Muscle layer of duodenum (tissue), 2 donors: ENCODE data around the gene CFAP68.

Experiments
- H3K27ac ChIP-seq: one replicate; pipeline ENCODE4 v1.7.0; 2013; ENCODE audit warnings: mild to moderate bottlenecking, low read length
- H3K27me3 ChIP-seq: one replicate; pipeline ENCODE4 v1.7.0; 2013; ENCODE audit warnings: low read depth, mild to moderate bottlenecking, control low read depth, low read length
- H3K36me3 ChIP-seq, 2 donors: one replicate each; pipeline ENCODE4 v1.7.0; 2013; ENCODE audit warnings: low read length in 2 of 2, control low read depth in 1 of 2, mild to moderate bottlenecking in 1 of 2; ENCODE audit not compliant: insufficient read depth in 2 of 2, control insufficient read depth in 1 of 2
- H3K4me1 ChIP-seq, 2 donors: one replicate each; pipeline ENCODE4 v1.7.0; 2013; ENCODE audit warnings: low read length in 2 of 2, mild to moderate bottlenecking in 2 of 2, control low read depth in 1 of 2, moderate library complexity in 1 of 2; ENCODE audit not compliant: insufficient read depth in 2 of 2, control insufficient read depth in 1 of 2
- H3K4me3 ChIP-seq, 2 donors: one replicate each; pipeline ENCODE4 v1.7.0; 2013; ENCODE audit warnings: low read length in 2 of 2, low read depth in 1 of 2, mild to moderate bottlenecking in 1 of 2
- H3K9me3 ChIP-seq, 2 donors: one replicate each; pipeline ENCODE4 v1.7.0; 2013; ENCODE audit warnings: low read length in 2 of 2, control low read depth in 1 of 2, mild to moderate bottlenecking in 1 of 2; ENCODE audit not compliant: control insufficient read depth in 1 of 2
- donor health status: healthy.

Gene CFAP68

DNA sequence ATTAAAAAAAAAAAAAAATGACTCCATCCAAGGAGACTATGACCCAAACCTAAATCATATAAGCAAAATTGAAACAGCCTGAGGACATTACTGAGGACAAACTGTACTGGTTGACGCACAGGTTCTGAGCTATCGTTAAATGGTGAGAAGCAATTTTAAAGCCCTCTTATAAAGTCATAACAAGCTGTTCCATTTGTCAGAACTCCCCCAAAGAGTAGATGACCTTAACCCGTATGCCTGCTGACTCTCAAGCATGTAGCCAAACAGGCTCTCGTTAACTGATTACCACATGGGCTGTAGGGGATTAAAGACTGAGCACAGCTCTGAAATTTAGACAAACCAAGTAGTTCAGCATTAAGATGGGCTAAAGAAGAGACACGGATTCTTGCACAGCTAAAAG, 30.0 kb downstream of the CFAP68 start:
- peaks cover 4 to 39% of the 10 kb centered on the region in 2 donors for H3K36me3 ChIP-seq
- H3K27ac ChIP-seq = peak overlapping the region; percentile 94
- H3K9me3 ChIP-seq = no peaks in the 10 kb centered on the region
- H3K4me3 ChIP-seq = peak overlapping the region; percentile 57 to 60
- H3K27me3 ChIP-seq = no peaks in the 10 kb centered on the region
- H3K4me1 ChIP-seq = peaks cover 0 to 17% of the 10 kb centered on the region in 2 donors

DNA sequence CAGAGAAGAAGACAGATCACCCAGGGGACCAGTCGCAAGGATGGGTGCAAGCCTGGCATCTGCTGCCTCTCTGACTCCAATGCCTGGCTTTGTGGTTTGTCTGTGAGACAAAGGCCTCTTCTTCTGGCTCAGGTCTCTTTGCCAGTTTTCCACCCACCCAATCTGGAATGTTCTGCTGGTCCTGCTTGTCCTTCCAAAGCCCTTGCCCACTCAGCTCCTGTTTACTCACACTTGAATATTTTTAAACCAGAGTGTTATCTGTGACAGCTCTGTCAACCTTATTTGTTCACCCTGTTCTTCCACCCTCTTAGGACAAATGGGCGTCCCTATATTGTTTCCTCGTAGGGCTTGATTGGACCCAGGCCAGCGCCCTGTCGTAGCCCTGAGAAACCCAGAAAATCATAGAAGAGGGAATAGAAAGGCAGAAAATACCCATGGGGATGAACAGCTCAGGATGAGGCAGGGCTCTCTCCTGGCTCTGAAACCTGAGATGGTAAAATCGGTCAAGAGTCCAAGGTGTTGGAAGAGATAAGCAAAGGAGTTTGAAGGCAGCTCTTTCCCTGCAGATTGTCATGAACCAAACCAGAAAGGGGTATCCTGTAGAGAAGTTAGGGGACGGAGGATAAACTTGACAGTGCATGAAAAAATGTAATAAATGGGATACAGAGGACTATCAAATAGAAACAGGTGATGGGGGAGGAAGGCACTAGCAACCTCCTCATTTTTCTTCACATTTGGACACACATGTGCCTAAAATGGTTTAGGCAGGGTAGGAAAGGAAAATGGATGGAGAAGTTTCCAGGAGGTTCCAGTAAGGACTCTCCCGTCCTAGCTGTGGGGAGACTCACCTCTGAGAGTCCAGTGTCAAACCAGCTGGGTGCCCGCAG, 31.6 kb downstream of the CFAP68 start:
- Histone ChIP-seq H3K27me3 (no peaks in the 10 kb centered on the region), H3K4me3 (peak overlapping the region; percentile 57 to 60), H3K9me3 (no peaks in the 10 kb centered on the region), H3K27ac (peak overlapping the region; percentile 94), H3K36me3 (peaks cover 4 to 39% of the 10 kb centered on the region in 2 donors), H3K4me1 (peaks cover 0 to 20% of the 10 kb centered on the region in 2 donors)

DNA sequence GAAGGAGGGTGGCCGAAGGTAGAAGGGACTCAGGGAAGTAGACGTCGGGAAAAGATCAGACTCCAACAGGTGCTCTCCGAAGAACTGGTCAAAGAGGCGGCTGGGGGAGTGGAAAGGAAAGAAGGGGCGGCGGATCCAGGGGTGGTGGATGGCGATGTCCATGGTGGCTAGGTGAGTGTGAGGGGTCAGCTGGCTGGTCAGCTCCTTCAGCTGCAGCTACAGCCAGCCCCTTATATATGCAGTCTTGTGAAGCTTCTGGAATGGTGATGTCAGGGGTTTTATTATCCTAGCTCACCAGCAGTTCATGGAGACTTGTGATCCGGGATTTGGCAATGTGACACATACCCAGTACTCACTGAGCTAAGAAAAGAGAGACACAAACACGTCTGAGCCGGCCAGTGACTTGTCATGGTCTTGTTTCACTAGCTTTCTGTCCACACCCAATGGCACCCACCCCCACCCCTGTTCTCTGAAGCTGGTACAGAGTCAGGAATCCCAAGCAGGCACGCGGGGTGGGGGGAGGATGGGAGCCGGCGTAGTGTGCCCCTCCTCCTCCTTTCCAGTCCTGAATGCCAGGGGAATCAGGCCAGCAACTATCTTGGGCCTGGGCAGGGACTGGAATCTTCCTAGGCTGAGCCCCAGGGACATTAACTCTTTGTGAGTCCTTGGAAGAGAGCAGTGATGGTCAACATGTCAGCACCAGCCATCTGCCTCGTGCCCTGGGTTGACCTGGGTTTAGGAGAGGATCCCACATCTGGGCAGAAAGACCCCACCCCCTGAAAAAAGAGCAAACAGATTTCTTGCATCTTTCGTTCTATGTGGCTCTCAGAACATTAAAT, 32.4 kb downstream of the CFAP68 start, which contains the start of gene CRYAB:
Gene CRYAB (minus strand): TSS at position 208 of the 839 bp plus-strand sequence. CDS start 46 bp downstream, at position 162.
- H3K27ac ChIP-seq = peak within 1 kb of the TSS; percentile 94
- peaks cover 0 to 20% of the 10 kb centered on the region in 2 donors for H3K4me1 ChIP-seq
- H3K27me3 ChIP-seq = no peaks in the 10 kb centered on the region
- no peaks in the 10 kb centered on the region for H3K9me3 ChIP-seq
- H3K4me3 ChIP-seq = peak within 1 kb of the TSS; percentile 57 to 60
- H3K36me3 ChIP-seq = peaks cover 4 to 39% of the 10 kb centered on the region in 2 donors

DNA sequence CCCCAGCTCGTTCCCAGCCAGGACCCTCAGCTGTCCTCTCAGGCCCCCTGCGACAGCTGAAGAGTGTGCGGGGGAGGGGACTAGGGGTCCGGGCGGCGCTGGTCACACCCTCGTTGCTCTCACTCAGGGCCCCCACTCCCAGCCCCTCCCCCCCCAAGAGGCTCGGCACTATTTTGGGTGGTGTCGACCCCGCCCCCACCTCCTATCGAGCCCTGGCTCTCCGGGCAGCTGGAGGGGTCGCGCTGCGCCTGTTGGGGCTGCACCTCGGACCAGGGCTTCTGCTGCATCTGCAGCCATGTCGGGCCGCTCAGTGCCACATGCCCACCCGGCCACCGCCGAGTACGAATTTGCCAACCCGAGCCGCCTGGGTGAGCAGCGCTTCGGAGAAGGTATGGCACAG, 33.2 kb downstream of the CFAP68 start, which contains the start of gene HSPB2:
Gene HSPB2 (plus strand): TSS at position 200 of the 400 bp plus-strand sequence. CDS start 96 bp downstream, at position 296.
- H3K4me3 ChIP-seq = peak within 1 kb of the TSS; percentile 60
- peaks cover 4 to 39% of the 10 kb centered on the region in 2 donors for H3K36me3 ChIP-seq
- H3K27ac ChIP-seq = peak within 1 kb of the TSS; percentile 94
- peaks cover 0 to 20% of the 10 kb centered on the region in 2 donors for H3K4me1 ChIP-seq
- no peaks in the 10 kb centered on the region for H3K27me3 ChIP-seq
- H3K9me3 ChIP-seq = no peaks in the 10 kb centered on the region

DNA sequence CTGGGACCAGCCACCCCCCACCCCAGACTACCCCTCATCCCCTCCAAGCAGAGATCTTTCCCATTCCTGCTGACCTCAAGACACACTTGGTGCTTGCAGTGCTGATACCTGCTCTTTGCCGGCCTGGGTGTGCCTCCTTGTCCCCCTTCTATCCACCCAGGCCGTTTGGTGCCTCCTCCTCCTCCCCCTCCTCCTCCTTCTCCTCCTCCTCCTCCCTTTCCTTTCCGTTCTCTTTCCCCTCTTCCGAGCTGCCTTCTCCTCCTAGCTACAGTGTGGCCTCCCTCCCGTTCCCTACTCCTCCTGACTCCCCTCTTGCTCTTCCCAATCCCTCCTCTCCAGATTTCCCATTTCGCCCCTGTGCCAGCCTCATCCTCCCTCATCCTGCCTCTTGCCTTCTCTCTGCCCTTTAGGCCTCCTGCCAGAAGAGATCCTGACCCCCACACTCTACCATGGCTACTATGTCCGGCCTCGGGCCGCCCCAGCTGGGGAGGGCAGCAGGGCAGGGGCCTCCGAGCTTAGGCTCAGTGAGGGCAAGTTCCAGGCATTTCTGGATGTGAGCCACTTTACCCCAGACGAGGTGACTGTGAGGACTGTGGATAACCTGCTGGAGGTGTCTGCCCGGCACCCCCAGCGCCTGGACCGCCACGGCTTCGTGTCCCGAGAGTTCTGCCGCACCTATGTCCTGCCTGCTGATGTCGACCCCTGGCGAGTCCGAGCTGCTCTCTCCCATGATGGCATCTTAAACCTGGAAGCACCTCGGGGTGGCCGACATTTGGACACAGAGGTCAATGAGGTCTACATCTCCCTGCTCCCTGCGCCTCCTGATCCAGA, 33.9 kb downstream of the CFAP68 start:
- Histone ChIP-seq H3K27me3 (no peaks in the 10 kb centered on the region), H3K36me3 (peaks cover 4 to 32% of the 10 kb centered on the region in 2 donors), H3K4me1 (peaks cover 0 to 20% of the 10 kb centered on the region in 2 donors), H3K4me3 (peak overlapping the region; percentile 60), H3K9me3 (no peaks in the 10 kb centered on the region), H3K27ac (peak overlapping the region; percentile 85)

DNA sequence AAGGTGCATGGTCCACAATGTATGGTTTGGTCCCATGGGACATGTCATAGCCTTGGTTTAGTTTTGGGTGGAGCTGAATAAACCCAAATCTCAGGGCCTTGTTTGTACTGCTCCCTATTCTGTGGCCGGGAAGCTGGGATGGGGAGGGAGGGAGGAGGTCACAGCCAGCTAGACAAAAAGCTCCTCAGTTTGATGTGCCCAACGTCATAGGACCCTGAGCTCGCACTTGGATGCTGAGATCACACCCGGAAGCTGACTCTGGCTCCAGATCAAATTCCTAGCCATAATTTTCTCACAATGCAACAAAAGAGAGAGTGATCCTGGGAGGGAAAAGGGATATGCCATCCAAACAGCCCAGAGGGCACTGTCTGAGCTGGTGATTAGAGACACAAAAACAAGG, 34.7 kb downstream of the CFAP68 start:
- Histone ChIP-seq H3K4me1 (peaks cover 0 to 20% of the 10 kb centered on the region in 2 donors), H3K9me3 (no peaks in the 10 kb centered on the region), H3K27me3 (no peaks in the 10 kb centered on the region), H3K4me3 (peak overlapping the region; percentile 60), H3K36me3 (peaks cover 4 to 26% of the 10 kb centered on the region in 2 donors), H3K27ac (peak overlapping the region; percentile 85)

DNA sequence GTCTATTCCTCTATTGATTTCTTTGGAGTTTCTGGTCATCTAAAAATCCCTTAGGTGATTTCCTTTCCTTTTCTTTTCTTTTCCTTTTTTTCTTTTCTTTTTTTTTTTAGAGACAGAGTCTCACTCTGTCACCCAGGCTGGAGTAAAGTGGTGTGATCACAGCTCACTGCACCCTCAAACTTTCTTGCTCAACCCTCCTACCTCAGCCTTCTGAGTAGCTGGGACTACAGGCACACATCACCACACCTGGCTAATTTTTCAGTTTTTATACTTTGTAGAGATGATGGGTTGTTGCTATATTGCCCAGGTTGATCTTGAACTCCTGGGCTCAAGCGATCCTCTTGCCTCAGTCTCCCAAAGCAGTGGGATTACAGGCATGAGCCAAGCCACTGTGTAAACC, 37.4 kb downstream of the CFAP68 start:
- Histone ChIP-seq H3K36me3 (peaks cover 0 to 16% of the 10 kb centered on the region in 2 donors), H3K27ac (no peak overlapping the region), H3K4me3 (no peak overlapping the region), H3K27me3 (no peaks in the 10 kb centered on the region), H3K9me3 (no peaks in the 10 kb centered on the region), H3K4me1 (peaks cover 0 to 7% of the 10 kb centered on the region in 2 donors)

DNA sequence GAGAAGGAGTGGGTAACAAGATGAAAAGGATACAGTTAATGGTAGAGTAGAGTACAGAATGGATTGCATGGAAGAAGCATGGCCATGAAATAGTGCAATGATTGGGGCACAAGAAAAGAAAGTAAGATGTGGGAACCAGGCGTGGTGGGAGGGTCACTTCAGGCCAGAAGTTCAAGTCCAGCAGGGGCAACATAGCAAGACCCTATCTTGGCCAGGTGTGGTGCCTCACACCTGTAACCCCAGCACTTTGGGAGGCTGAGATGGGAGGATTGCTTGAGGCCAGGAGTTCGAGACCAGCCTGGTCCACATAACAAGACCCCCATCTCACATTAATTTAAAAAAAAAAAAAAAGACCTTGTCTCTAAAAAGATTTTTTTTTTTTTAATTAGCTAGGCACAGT, 38.0 kb downstream of the CFAP68 start:
- H3K4me3 ChIP-seq = no peak overlapping the region
- peaks cover 0 to 9% of the 10 kb centered on the region in 2 donors for H3K4me1 ChIP-seq
- H3K36me3 ChIP-seq = peaks cover 0 to 11% of the 10 kb centered on the region in 2 donors
- no peak overlapping the region for H3K27ac ChIP-seq
- H3K9me3 ChIP-seq = no peaks in the 10 kb centered on the region
- no peaks in the 10 kb centered on the region for H3K27me3 ChIP-seq

DNA sequence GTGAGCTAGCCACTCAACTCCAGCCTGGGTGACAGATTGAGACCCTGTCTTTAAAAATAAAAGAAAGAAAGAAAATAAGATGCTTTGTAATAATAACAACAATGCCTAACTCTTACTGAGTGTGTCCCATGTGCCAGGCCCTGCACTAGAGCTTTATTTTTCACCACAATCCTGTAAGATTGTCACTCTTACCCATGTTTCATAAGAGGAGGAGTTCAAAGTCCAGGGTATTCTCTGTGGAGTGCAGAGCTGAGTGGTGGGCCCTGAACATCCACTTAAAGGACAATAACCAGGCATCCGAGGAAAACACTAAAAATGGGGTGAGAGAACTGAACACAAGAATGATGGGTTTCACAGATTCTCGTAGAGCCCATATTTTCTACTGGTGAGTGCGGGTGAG, 38.4 kb downstream of the CFAP68 start:
- no peaks in the 10 kb centered on the region for H3K27me3 ChIP-seq
- peaks cover 0 to 8% of the 10 kb centered on the region in 2 donors for H3K36me3 ChIP-seq
- H3K4me1 ChIP-seq = peaks cover under 1 to 14% of the 10 kb centered on the region in 2 donors
- no peak overlapping the region for H3K27ac ChIP-seq
- no peaks in the 10 kb centered on the region for H3K9me3 ChIP-seq
- H3K4me3 ChIP-seq = no peak overlapping the region

DNA sequence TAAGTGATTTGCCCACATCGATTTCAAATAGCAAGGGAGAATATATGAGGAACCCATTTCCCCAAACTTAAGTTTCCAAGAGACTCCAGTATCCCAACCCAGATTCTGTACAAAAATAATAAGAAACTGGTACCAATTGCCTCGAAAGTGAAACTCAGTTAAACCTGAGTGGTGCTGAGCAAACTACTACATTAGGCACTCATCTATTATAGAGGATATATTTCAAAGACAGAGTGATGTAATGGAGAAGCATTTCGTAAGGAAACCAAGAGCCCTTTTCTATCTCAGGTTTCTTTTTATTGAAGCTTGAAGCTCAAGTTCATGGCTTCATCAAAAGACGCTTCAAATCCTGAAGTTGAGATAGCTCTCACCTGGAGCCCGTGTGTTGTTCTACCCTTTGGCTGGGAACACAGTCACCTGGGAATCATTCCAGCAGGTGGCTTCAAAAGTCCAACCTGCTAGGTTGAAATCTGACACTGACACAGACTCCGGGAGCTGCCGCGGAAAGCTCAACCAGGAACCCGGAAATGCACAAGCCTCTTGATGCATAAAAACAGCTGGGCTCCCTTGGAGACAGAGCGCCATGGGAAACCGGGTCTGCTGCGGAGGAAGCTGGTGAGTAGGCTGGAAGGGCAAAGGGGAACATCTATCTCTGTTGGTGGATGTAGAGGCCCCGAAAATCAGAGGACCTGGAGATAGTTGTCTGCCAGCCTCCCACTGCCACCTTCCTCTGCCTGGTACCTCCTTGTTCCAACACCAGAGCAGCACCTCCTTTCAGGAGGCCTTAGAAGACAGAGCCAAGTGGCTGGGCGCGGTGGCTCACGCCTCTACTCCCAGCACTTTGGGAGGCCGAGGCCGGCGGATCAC, 39.3 kb downstream of the CFAP68 start, which contains the start of gene C11orf52:
Gene C11orf52 (plus strand): TSS at position 524 of the 867 bp plus-strand sequence. CDS start 60 bp downstream, at position 584.
- Histone ChIP-seq H3K4me3 (peak within 1 kb of the TSS in 1 of 2 donors; percentile 4), H3K4me1 (peaks cover 8 to 15% of the 10 kb centered on the region in 2 donors), H3K27ac (peak within 1 kb of the TSS; percentile 33)

More for the DNA sequence above, 39.3 kb downstream of the CFAP68 start, which contains the start of gene C11orf52:
- peaks cover 0 to 9% of the 10 kb centered on the region in 2 donors for H3K36me3 ChIP-seq
- H3K9me3 ChIP-seq = no peaks in the 10 kb centered on the region
- no peaks in the 10 kb centered on the region for H3K27me3 ChIP-seq
